ENCODE results near the gene NRG3.

Gene NRG3

GRCh38 chr10:81865581-81865980 lies 9.4 kb upstream of the NRG3 start:
- no peaks in the 10 kb centered on the region for H3K4me1 ChIP-seq (ENCODE audit: control insufficient read depth, insufficient read depth, low read length, poor library complexity, severe bottlenecking)
- no peaks in the 10 kb centered on the region for H3K9me3 ChIP-seq (ENCODE audit: control insufficient read depth, low read length)
- H3K36me3 ChIP-seq (ENCODE audit: control insufficient read depth, insufficient read depth, low read length), result no peaks in the 10 kb centered on the region
- no peak overlapping the region for H3K27ac ChIP-seq (ENCODE audit: insufficient read depth, low read length, poor library complexity, severe bottlenecking)
- no peak for DNase-seq
- H3K4me3 ChIP-seq (ENCODE audit: insufficient read depth, low read depth, low read length, poor library complexity, severe bottlenecking), result no peak overlapping the region
- H3K27me3 ChIP-seq (replicated peaks; ENCODE audit: control insufficient read depth, insufficient read depth, low read length, poor library complexity, severe bottlenecking), result no peaks in the 10 kb centered on the region

GRCh38 chr10:81866753-81867152 lies 8.2 kb upstream of the NRG3 start:
- H3K27me3 ChIP-seq (replicated peaks; ENCODE audit: control insufficient read depth, insufficient read depth, low read length, poor library complexity, severe bottlenecking), result no peaks in the 10 kb centered on the region
- no peak overlapping the region for H3K4me3 ChIP-seq (ENCODE audit: insufficient read depth, low read depth, low read length, poor library complexity, severe bottlenecking)
- no peaks in the 10 kb centered on the region for H3K36me3 ChIP-seq (ENCODE audit: control insufficient read depth, insufficient read depth, low read length)
- H3K27ac ChIP-seq (ENCODE audit: insufficient read depth, low read length, poor library complexity, severe bottlenecking), result no peak overlapping the region
- H3K4me1 ChIP-seq (ENCODE audit: control insufficient read depth, insufficient read depth, low read length, poor library complexity, severe bottlenecking), result no peaks in the 10 kb centered on the region
- DNase-seq, result no peak
- H3K9me3 ChIP-seq (ENCODE audit: control insufficient read depth, low read length), result no peaks in the 10 kb centered on the region

DNA sequence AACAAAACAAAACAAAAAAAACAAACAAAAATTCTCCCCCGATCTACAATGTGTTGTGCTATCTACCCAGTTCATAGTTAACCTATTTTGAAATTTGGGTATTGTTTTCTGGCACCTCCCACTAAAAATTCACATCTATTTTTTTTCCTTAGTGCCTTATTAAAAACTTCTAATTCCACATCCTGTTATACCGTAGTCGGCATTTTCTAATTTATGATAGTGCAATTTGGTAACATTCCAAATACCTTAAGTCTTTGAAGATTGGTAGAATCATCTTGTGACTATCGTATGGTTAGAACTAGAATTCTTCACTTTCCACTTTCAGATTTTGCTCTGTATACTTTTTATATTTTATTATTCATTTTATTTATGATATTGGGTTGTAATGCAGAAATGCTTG lies 4.5 kb upstream of the NRG3 start:
- peaks cover 1% of the 10 kb centered on the region for H3K27me3 ChIP-seq (replicated peaks; ENCODE audit: control insufficient read depth, insufficient read depth, low read length, poor library complexity, severe bottlenecking)
- H3K27ac ChIP-seq (ENCODE audit: insufficient read depth, low read length, poor library complexity, severe bottlenecking), result no peak overlapping the region
- no peaks in the 10 kb centered on the region for H3K36me3 ChIP-seq (ENCODE audit: control insufficient read depth, insufficient read depth, low read length)
- H3K4me1 ChIP-seq (ENCODE audit: control insufficient read depth, insufficient read depth, low read length, poor library complexity, severe bottlenecking), result no peaks in the 10 kb centered on the region
- no peak overlapping the region for H3K4me3 ChIP-seq (ENCODE audit: insufficient read depth, low read depth, low read length, poor library complexity, severe bottlenecking)
- H3K9me3 ChIP-seq (ENCODE audit: control insufficient read depth, low read length), result no peaks in the 10 kb centered on the region
- no peak for DNase-seq

GRCh38 chr10:81871558-81871957 lies 3.4 kb upstream of the NRG3 start:
- Histone ChIP-seq H3K27me3 (replicated peaks; ENCODE audit: control insufficient read depth, insufficient read depth, low read length, poor library complexity, severe bottlenecking) (peaks cover 10% of the 10 kb centered on the region), H3K9me3 (ENCODE audit: control insufficient read depth, low read length) (no peaks in the 10 kb centered on the region), H3K36me3 (ENCODE audit: control insufficient read depth, insufficient read depth, low read length) (no peaks in the 10 kb centered on the region), H3K4me1 (ENCODE audit: control insufficient read depth, insufficient read depth, low read length, poor library complexity, severe bottlenecking) (no peaks in the 10 kb centered on the region), H3K27ac (ENCODE audit: insufficient read depth, low read length, poor library complexity, severe bottlenecking) (no peak overlapping the region), H3K4me3 (ENCODE audit: insufficient read depth, low read depth, low read length, poor library complexity, severe bottlenecking) (no peak overlapping the region)
- DNase-seq, result no peak

DNA sequence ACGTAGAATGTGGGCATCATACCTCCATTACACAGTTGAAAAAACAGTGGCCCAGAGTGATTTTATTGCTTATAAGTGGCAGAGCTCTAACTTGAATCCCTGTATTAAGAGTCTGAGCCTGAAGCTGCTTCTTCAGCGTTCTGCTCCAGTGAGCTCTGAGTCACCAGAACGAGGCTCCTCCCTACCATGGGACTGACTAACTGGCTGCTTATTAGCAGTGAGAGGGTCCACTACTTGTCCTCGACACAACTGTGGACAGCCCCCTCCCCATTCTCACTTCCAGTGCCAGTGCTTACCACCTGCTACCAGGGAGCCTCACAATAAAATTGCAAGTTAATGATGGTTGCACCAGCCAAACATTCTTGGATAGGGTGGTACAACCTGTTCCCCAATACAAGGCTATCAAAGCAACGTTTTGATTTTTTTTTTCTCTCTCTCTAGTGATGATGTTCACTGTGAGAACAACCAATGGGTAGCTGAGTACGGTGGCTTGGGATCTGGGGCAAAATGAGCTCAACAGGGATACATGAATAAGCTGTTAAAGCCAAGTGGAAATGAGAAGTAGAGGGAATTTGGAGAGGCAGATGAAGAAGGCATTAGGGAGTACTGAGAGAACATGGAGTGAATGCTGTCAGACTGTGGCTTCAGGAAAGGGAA lies 2.7 kb upstream of the NRG3 start:
- Histone ChIP-seq H3K9me3 (ENCODE audit: control insufficient read depth, low read length) (no peaks in the 10 kb centered on the region), H3K27me3 (replicated peaks; ENCODE audit: control insufficient read depth, insufficient read depth, low read length, poor library complexity, severe bottlenecking) (peaks cover 10% of the 10 kb centered on the region), H3K4me1 (ENCODE audit: control insufficient read depth, insufficient read depth, low read length, poor library complexity, severe bottlenecking) (no peaks in the 10 kb centered on the region), H3K36me3 (ENCODE audit: control insufficient read depth, insufficient read depth, low read length) (no peaks in the 10 kb centered on the region), H3K4me3 (ENCODE audit: insufficient read depth, low read depth, low read length, poor library complexity, severe bottlenecking) (no peak overlapping the region), H3K27ac (ENCODE audit: insufficient read depth, low read length, poor library complexity, severe bottlenecking) (no peak overlapping the region)
- DNase-seq, result no peak

DNA sequence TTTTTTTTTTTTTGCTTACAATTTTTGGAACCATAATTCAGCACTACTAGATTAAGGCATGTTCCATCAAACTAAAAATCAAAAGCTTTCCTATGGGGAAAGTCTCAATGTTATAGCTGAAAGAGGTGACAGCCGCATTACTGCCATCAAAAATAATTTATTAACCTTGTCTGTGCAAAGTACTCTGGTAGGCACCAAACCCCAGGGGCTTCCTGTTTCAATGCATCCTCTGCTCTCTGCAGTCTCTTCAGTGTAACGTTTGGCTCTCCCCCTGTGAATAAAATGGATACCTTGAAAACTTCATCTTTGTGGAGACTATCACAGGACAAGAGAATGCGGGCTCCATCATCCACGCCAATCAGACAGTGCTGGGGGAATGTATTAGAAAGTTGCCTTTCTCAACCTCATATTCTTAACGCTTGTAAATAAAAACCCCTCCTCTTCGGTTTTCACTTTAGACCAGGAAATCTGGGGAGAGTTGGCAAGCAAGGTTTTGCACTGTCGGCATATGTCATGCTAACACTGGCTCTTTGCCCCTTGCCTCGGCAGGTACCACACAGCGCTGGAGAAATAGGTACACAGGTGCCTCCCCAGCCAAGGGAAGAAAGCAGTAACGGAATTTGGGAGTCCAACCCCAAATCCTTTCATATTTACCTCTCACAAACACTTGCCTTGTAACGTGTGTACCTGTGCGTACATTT lies 1.6 kb upstream of the NRG3 start:
- Histone ChIP-seq H3K27ac (ENCODE audit: insufficient read depth, low read length, poor library complexity, severe bottlenecking) (no peak overlapping the region), H3K36me3 (ENCODE audit: control insufficient read depth, insufficient read depth, low read length) (no peaks in the 10 kb centered on the region), H3K4me1 (ENCODE audit: control insufficient read depth, insufficient read depth, low read length, poor library complexity, severe bottlenecking) (no peaks in the 10 kb centered on the region), H3K27me3 (replicated peaks; ENCODE audit: control insufficient read depth, insufficient read depth, low read length, poor library complexity, severe bottlenecking) (peaks cover 10% of the 10 kb centered on the region), H3K4me3 (ENCODE audit: insufficient read depth, low read depth, low read length, poor library complexity, severe bottlenecking) (no peak overlapping the region), H3K9me3 (ENCODE audit: control insufficient read depth, low read length) (no peaks in the 10 kb centered on the region)
- DNase-seq, result no peak

DNA sequence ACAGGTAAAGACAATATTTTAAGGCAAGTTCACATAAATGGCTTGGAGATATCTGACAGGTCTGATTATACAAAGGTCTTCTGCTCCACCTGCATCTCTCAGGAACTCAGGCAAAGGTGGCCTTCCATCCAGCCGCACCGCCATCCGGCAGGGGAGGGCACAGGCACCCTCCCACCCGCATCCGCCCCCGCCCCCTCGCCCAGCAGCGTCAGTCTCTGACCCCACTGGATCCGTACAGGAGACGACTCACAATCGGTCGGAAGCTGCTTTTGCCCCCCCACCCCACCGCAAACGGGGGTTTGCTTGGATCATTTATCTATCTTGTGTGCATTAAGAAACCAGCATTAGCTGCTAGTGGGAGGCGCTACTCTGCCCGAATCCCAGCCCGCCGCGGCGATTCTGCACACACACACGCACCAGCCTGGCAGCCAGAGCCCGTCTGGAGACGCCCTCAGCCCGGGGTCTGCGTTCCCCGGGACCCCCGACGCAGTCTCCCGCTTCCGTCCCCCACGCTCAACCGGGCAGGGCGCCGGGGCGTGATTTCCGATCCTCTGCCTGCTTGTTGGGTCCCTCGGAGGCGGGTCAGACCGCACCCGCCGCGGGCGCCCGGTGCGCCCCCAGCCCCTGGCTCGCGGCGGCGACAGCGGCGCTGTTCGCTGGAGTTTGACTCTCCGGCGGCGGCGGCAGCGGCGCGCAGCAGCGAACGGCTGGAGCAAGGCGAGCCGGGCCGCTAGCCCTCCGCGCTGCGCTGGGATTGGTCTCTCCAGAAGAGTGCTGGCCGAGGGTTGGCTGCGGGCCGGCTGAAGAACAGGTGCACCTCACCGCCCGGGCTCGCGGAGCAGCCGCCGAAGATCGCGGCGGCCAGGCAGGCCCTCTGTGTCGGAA lies 820 bp upstream of the NRG3 start:
- Histone ChIP-seq H3K27me3 (replicated peaks; ENCODE audit: control insufficient read depth, insufficient read depth, low read length, poor library complexity, severe bottlenecking) (peaks cover 10% of the 10 kb centered on the region), H3K4me3 (ENCODE audit: insufficient read depth, low read depth, low read length, poor library complexity, severe bottlenecking) (no peak overlapping the region), H3K9me3 (ENCODE audit: control insufficient read depth, low read length) (no peaks in the 10 kb centered on the region), H3K36me3 (ENCODE audit: control insufficient read depth, insufficient read depth, low read length) (no peaks in the 10 kb centered on the region), H3K4me1 (ENCODE audit: control insufficient read depth, insufficient read depth, low read length, poor library complexity, severe bottlenecking) (no peaks in the 10 kb centered on the region), H3K27ac (ENCODE audit: insufficient read depth, low read length, poor library complexity, severe bottlenecking) (no peak overlapping the region)
- DNase-seq, result no peak

- Histone ChIP-seq H3K4me3 (ENCODE audit: insufficient read depth, low read depth, low read length, poor library complexity, severe bottlenecking) (no peak overlapping the region), H3K27ac (ENCODE audit: insufficient read depth, low read length, poor library complexity, severe bottlenecking) (no peak overlapping the region), H3K9me3 (ENCODE audit: control insufficient read depth, low read length) (no peaks in the 10 kb centered on the region), H3K4me1 (ENCODE audit: control insufficient read depth, insufficient read depth, low read length, poor library complexity, severe bottlenecking) (no peaks in the 10 kb centered on the region), H3K36me3 (ENCODE audit: control insufficient read depth, insufficient read depth, low read length) (no peaks in the 10 kb centered on the region), H3K27me3 (replicated peaks; ENCODE audit: control insufficient read depth, insufficient read depth, low read length, poor library complexity, severe bottlenecking) (peaks cover 10% of the 10 kb centered on the region)
- DNase-seq, result no peak
Measured at GRCh38 chr10:81875467-81876252, 666 bp downstream of the NRG3 start.

DNA sequence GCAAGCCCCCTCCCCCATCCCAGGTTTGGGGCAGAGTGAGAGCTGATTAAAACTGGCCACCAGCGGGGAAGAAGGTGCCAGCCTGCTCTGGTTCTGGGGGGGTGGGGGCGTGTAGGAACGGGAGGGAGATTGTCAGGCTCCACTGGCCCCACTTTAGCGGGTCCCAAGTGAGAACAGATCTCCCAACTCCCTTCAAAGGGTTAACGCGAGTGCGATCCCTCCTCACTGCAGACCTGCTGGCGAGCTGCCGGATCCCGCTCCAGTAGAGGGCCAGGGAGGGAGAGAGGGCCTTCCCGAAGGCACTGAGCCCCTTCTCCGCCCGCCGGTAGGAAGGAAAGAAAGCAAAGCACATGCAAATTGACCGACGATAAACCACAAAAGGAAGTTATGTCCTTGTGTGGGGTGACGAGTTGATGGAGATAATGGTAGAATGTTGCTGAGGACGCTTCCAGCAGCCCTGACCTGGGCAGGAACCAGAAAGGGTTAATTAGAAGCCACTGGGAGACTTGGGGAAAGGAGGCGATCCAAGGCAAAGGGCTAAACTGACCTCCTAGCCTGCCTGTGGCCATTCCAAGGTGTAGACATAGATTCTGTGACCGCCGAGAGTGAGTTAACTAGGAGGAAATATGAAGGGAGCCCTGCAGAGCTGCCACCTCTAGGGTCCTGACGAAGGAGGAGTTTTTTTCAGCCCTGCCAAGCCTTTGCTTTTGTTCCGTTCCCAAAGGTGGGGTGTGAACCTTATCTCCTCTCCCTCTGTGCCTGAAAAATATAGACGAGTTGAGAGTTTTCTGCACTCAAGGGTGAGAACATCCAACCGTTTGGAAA lies 1.5 kb downstream of the NRG3 start:
- no peak for DNase-seq
- no peaks in the 10 kb centered on the region for H3K36me3 ChIP-seq (ENCODE audit: control insufficient read depth, insufficient read depth, low read length)
- no peak overlapping the region for H3K4me3 ChIP-seq (ENCODE audit: insufficient read depth, low read depth, low read length, poor library complexity, severe bottlenecking)
- peaks cover 10% of the 10 kb centered on the region for H3K27me3 ChIP-seq (replicated peaks; ENCODE audit: control insufficient read depth, insufficient read depth, low read length, poor library complexity, severe bottlenecking)
- H3K9me3 ChIP-seq (ENCODE audit: control insufficient read depth, low read length), result no peaks in the 10 kb centered on the region
- H3K27ac ChIP-seq (ENCODE audit: insufficient read depth, low read length, poor library complexity, severe bottlenecking), result no peak overlapping the region
- H3K4me1 ChIP-seq (ENCODE audit: control insufficient read depth, insufficient read depth, low read length, poor library complexity, severe bottlenecking), result no peaks in the 10 kb centered on the region
